22Rv1 (cell line): Measurements from ENCODE around the gene IL22RA2.

Source experiments
- H3K27ac ChIP-seq: fragments of 450-650 bp; 2 replicates; pipeline ENCODE4 v1.5.1; 2017
- CTCF ChIP-seq: fragments of 450-650 bp; IDR thresholded peaks from 2 replicates; pipeline ENCODE4 v1.5.1; 2017; ENCODE audit warnings: mild to moderate bottlenecking
- ZFX ChIP-seq: fragments of 450-650 bp; IDR thresholded peaks from 2 replicates; pipeline ENCODE4 v1.6.1; 2017; ENCODE audit warnings: antibody characterized with exemption, borderline replicate concordance

IL22RA2 gene

DNA sequence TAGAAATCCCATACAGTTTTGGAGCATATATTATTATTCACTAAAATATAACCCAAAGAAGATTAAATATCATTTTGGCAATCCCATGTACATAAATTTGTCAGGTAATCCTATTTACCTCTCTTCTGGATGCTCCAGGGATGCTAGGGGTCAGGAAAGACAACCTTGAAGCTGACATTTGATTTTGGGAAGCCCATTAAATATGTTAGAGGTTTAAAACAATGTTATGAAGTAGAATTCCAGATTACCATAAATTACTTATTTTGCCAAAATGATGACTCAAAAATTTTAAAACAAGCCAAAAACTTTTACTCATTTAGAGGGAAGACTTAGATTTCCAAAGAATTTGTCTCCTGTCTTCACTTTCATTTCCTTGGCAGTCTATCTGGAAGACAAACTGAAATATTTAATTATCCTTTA lies 9.2 kb upstream of the IL22RA2 start:
- H3K27ac ChIP-seq: no peak overlapping the region
- TF ChIP-seq CTCF: no peak
- TF ChIP-seq ZFX: no peak

DNA sequence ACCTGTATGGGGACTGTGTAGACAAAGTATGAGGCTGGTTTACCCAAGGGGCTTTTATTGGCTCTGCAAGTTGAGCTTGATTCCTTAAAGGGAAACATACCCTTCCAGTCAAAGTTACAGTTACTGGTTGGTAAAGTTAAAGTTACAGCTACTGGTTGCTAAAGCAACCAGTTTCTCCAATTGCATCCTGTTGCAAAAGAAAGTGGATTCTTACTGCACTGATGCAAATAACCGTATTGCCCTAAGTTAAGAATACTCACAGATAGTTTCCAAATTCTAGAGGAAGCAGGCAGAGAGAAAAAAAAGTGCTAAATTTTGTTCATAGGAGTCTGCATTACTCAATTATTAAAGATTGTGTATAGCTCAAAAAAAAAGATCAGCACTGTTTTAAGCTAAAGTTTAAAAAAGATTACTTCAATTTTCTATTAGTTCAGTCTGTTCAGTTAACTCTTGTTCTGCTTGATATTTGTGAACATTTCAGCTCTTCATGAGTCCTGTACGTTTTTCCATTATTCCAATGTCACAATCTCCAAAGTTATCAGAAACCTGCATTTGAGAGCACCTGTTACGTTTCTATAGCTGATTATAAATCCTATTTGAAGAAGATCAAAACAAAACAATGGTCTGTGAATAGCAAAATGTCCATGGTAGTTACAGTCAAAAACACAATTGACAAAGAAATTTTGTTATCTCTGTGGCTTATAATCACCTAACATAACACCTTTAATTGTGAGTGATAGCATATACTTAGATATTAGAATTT lies 8.6 kb upstream of the IL22RA2 start:
- TF ChIP-seq ZFX (no peak), CTCF (no peak)
- H3K27ac ChIP-seq: no peak overlapping the region

- no peak overlapping the region for H3K27ac ChIP-seq
- TF ChIP-seq ZFX (no peak), CTCF (no peak)
Measured at GRCh38 chr6:137177611-137178010, 4.2 kb upstream of the IL22RA2 start.

DNA sequence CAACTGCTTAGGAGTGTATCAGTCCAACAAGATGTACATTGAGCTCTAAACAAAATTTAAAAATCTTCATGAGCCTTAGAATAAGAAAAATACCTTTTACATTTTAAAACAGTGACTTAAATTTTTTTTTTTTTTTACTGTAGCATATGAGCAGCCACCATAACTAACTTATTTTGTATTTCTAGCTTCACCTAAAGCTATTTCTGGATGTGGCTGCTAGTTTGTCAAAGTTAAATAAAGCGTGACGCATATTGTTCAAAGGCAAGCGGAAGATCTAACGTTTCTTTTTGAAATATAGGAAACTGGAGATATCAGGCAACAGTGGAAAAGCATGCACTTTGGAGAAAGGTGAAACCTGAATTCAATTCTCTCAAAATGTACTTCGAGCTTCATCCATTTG lies 3.3 kb upstream of the IL22RA2 start:
- no peak for TF ChIP-seq ZFX
- TF ChIP-seq CTCF: no peak
- H3K27ac ChIP-seq: no peak overlapping the region

GRCh38 chr6:137175868-137176245 lies 2.4 kb upstream of the IL22RA2 start:
- TF ChIP-seq ZFX (no peak), CTCF (no peak)
- no peak overlapping the region for H3K27ac ChIP-seq

DNA sequence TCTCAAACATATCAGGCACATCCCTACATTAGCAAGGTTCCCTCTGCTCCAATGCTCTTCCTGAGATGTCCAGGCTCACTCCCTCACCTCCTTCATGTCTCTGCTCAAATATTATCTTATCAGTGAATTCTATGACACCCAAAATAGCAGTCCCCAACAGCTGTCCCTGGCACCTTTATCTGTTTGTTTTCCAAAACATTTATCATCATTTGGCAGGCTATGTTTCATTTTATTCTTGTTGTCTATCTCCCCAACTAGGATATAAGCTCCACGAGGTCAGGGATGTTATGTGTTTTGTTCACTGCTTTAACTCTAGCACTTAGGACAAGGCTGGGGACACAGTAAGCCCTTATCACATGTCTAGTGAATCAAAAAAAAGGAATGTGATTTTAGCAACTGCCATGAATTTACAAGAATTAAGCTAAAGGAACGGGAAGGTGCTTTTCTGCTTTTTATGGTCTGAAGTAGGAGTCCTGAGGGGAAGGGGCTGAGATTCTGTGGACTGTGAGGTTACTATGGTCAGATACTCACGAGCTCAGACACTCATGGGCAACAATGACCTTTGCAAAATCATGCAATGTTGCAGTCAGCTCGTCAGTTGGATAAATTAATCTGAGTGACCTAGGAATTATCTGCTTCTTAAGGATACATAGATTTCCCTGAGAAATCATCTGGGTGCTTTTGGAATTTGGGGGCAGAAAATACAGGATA lies 1.9 kb upstream of the IL22RA2 start:
- no peak for TF ChIP-seq CTCF
- no peak for TF ChIP-seq ZFX
- H3K27ac ChIP-seq: no peak overlapping the region

- H3K27ac ChIP-seq: no peak overlapping the region
- TF ChIP-seq CTCF (no peak), ZFX (no peak)
Measured at GRCh38 chr6:137172734-137173431, 561 bp downstream of the IL22RA2 start.
